Measurements from ENCODE around the gene DNAH3. TPM values are rescaled to one million over a fixed set of nuclear protein-coding genes. Genes with fewer than 3 reads are reported as not detected.
A peak's percentile ranks its signal among the peaks of the same experiment; 100 is the strongest.

The DNAH3 gene
- total and polyA plus RNA-seq, 2 of the 13 experiments (the other 11 are each of a cell fraction or from before 2014, with no cell fraction given) = 0.07 to 0.08 TPM

GRCh38 chr16:20897253-20897897 is 253.3 kb downstream of the DNAH3 start (continued):
- TF ChIP-seq ZBTB10 (CRISPR knock-in tag; IDR thresholded peaks at IDR 0.05; ENCODE audit: borderline replicate concordance) = no peak
- TF ChIP-seq GABPA (IDR thresholded peaks at IDR 0.05; ENCODE audit: low read depth, low read length) = no peak
- TF ChIP-seq GABPA (CRISPR knock-in tag; IDR thresholded peaks at IDR 0.05; ENCODE audit: low read depth) = no peak
- no peak for TF ChIP-seq PREB (CRISPR knock-in tag; IDR thresholded peaks at IDR 0.05)
- TF ChIP-seq, protein P1, sequence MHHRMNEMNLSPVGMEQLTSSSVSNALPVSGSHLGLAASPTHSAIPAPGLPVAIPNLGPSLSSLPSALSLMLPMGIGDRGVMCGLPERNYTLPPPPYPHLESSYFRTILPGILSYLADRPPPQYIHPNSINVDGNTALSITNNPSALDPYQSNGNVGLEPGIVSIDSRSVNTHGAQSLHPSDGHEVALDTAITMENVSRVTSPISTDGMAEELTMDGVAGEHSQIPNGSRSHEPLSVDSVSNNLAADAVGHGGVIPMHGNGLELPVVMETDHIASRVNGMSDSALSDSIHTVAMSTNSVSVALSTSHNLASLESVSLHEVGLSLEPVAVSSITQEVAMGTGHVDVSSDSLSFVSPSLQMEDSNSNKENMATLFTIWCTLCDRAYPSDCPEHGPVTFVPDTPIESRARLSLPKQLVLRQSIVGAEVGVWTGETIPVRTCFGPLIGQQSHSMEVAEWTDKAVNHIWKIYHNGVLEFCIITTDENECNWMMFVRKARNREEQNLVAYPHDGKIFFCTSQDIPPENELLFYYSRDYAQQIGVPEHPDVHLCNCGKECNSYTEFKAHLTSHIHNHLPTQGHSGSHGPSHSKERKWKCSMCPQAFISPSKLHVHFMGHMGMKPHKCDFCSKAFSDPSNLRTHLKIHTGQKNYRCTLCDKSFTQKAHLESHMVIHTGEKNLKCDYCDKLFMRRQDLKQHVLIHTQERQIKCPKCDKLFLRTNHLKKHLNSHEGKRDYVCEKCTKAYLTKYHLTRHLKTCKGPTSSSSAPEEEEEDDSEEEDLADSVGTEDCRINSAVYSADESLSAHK (CRISPR knock-in tag; IDR thresholded peaks at IDR 0.05; ENCODE audit: borderline replicate concordance) = no peak
- TF ChIP-seq, protein P2, sequence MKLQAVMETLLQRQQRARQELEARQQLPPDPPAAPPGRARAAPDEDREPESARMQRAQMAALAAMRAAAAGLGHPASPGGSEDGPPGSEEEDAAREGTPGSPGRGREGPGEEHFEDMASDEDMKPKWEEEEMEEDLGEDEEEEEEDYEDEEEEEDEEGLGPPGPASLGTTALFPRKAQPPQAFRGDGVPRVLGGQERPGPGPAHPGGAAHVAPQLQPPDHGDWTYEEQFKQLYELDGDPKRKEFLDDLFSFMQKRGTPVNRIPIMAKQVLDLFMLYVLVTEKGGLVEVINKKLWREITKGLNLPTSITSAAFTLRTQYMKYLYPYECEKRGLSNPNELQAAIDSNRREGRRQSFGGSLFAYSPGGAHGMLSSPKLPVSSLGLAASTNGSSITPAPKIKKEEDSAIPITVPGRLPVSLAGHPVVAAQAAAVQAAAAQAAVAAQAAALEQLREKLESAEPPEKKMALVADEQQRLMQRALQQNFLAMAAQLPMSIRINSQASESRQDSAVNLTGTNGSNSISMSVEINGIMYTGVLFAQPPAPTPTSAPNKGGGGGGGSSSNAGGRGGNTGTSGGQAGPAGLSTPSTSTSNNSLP (IDR thresholded peaks at IDR 0.05; ENCODE audit: low read depth, low read length) = no peak
- TF ChIP-seq SP140L (CRISPR knock-in tag; IDR thresholded peaks at IDR 0.05; ENCODE audit: borderline replicate concordance) = no peak
- TF ChIP-seq SMAD1 (CRISPR knock-in tag; IDR thresholded peaks at IDR 0.05; ENCODE audit: borderline replicate concordance, low read depth) = no peak
- TF ChIP-seq, protein P3, sequence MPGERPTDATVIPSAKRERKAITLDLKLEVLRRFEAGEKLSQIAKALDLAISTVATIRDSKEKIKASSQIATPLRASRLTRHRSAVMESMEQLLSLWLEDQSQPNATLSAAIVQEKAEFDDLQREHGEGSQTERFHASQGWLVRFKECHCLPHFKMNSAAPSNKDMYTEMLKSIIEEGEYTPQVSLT (CRISPR knock-in tag; IDR thresholded peaks at IDR 0.05; ENCODE audit: borderline replicate concordance, low read depth) = no peak
- TF ChIP-seq PRMT3 (CRISPR knock-in tag; IDR thresholded peaks at IDR 0.05; ENCODE audit: borderline replicate concordance, low read depth) = no peak
- peak; percentile 86 for TF ChIP-seq CEBPG (CRISPR knock-in tag; IDR thresholded peaks at IDR 0.05)
- TF ChIP-seq, protein P4, sequence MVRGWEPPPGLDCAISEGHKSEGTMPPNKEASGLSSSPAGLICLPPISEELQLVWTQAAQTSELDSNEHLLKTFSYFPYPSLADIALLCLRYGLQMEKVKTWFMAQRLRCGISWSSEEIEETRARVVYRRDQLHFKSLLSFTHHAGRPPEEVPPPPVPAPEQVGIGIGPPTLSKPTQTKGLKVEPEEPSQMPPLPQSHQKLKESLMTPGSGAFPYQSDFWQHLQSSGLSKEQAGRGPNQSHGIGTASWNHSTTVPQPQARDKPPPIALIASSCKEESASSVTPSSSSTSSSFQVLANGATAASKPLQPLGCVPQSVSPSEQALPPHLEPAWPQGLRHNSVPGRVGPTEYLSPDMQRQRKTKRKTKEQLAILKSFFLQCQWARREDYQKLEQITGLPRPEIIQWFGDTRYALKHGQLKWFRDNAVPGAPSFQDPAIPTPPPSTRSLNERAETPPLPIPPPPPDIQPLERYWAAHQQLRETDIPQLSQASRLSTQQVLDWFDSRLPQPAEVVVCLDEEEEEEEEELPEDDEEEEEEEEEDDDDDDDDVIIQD (CRISPR knock-in tag; IDR thresholded peaks at IDR 0.05; ENCODE audit: low read depth) = no peak
- TF ChIP-seq MAFF (IDR thresholded peaks at IDR 0.05; ENCODE audit: low read depth, low read length) = peak; percentile 45; the same call in 1 of the 2 replicates
- TF ChIP-seq ZNF747 (CRISPR knock-in tag; IDR thresholded peaks at IDR 0.05; ENCODE audit: borderline replicate concordance) = no peak
- no peak for TF ChIP-seq ZNF614 (CRISPR knock-in tag; IDR thresholded peaks at IDR 0.05; ENCODE audit: borderline replicate concordance)
- TF ChIP-seq TAF1 (CRISPR knock-in tag; IDR thresholded peaks at IDR 0.05) = peak; percentile 23; the same call in 1 of the 2 replicates
- no peak for TF ChIP-seq SOX6 (IDR thresholded peaks at IDR 0.05)
- no peak for TF ChIP-seq SOX6 (CRISPR knock-in tag; IDR thresholded peaks at IDR 0.05)
- no peak for TF ChIP-seq CREM (IDR thresholded peaks at IDR 0.05)
- no peak for TF ChIP-seq CREM (CRISPR knock-in tag; IDR thresholded peaks at IDR 0.05)

Data from HepG2 (cell line).